Naive thymus-derived CD4-positive, alpha-beta T cell (primary cell): ENCODE measurements around the gene GRIK2. TPM values are rescaled to one million over a fixed set of nuclear protein-coding genes. Genes with fewer than 3 reads are reported as not detected.

ENCODE experiments used
- ATAC-seq: fragments of 150-1000 bp; cut with Tn5 transposase; 2 replicates; pipeline ENCODE4 v1.10.0; 2021; ENCODE audit warnings: mild to moderate bottlenecking, moderate library complexity
- CTCF ChIA-PET: fragments of 350-600 bp; sonication (Branson Sonifier 250); formaldehyde crosslinking; loops from one replicate; lab custom pipeline; 2021; ENCODE audit warnings: antibody characterized with exemption; lab: Charles Lee
- POLR2A ChIA-PET: fragments of 350-600 bp; sonication (Branson Sonifier 250); formaldehyde crosslinking; loops from one replicate; lab custom pipeline; 2021; ENCODE audit warnings: antibody characterized with exemption, inconsistent platforms; lab: Charles Lee
- DNase-seq, 9 donors: peaks; one replicate each; pipeline versions ENCODE4 v3.0.0 to v3.0.0-alpha.2; 2020 to 2022; ENCODE audit warnings: mixed read lengths in 1 of 9
- H3K27ac ChIP-seq: one replicate; pipeline ENCODE4 v1.7.0; 2013; ENCODE audit warnings: mild to moderate bottlenecking, low read depth, low read length, moderate library complexity
- H3K27me3 ChIP-seq, 2 donors: one replicate each; pipeline ENCODE4 v1.7.0; 2013; ENCODE audit warnings: low read length in 2 of 2, mild to moderate bottlenecking in 2 of 2, moderate library complexity in 2 of 2; ENCODE audit not compliant: control insufficient read depth in 2 of 2, insufficient read depth in 2 of 2
- H3K36me3 ChIP-seq, 3 experiments: 1 replicate in 2 of 3; 2 replicates in 1 of 3; pipeline ENCODE4 v1.7.0; 2013; ENCODE audit warnings: low read length in 3 of 3, mild to moderate bottlenecking in 3 of 3, moderate library complexity in 1 of 3; ENCODE audit not compliant: insufficient read depth in 3 of 3, control insufficient read depth in 2 of 3
- H3K4me1 ChIP-seq, 2 donors: one replicate each; pipeline ENCODE4 v1.7.0; 2013; ENCODE audit warnings: low read length in 2 of 2, mild to moderate bottlenecking in 2 of 2, moderate library complexity in 1 of 2; ENCODE audit not compliant: control insufficient read depth in 2 of 2, insufficient read depth in 2 of 2
- H3K4me3 ChIP-seq: 2 replicates; pipeline ENCODE4 v1.7.0; 2013; ENCODE audit warnings: mild to moderate bottlenecking, low read length
- H3K9me3 ChIP-seq, 3 experiments: 1 replicate in 2 of 3; 2 replicates in 1 of 3; pipeline ENCODE4 v1.7.0; 2013; ENCODE audit warnings: low read length in 3 of 3; ENCODE audit not compliant: control insufficient read depth in 2 of 3
- H3K27ac Mint-ChIP-seq, 9 donors: one replicate each; pipeline ENCODE4 v1.8.0; 2020 to 2022; ENCODE audit warnings: mixed read lengths in 9 of 9, mild to moderate bottlenecking in 8 of 9, moderate library complexity in 5 of 9, inconsistent platforms in 2 of 9
- H3K27me3 Mint-ChIP-seq, 5 donors: one replicate each; pipeline ENCODE4 v1.8.0; 2021 to 2022; ENCODE audit warnings: mixed read lengths in 5 of 5, mild to moderate bottlenecking in 1 of 5
- H3K36me3 Mint-ChIP-seq, 5 donors: one replicate each; pipeline ENCODE4 v1.8.0; 2020 to 2022; ENCODE audit warnings: mixed read lengths in 5 of 5, mild to moderate bottlenecking in 3 of 5, inconsistent platforms in 1 of 5
- H3K4me1 Mint-ChIP-seq, 7 donors: one replicate each; pipeline ENCODE4 v1.8.0; 2020 to 2022; ENCODE audit warnings: mixed read lengths in 7 of 7, mild to moderate bottlenecking in 3 of 7, inconsistent platforms in 1 of 7
- H3K4me3 Mint-ChIP-seq, 10 donors: one replicate each; pipeline ENCODE4 v1.8.0; 2020 to 2022; ENCODE audit warnings: mild to moderate bottlenecking in 10 of 10, mixed read lengths in 10 of 10, moderate library complexity in 6 of 10, inconsistent platforms in 2 of 10
- H3K9me3 Mint-ChIP-seq, 11 donors: one replicate each; pipeline ENCODE4 v1.8.0; 2020 to 2022; ENCODE audit warnings: mixed read lengths in 11 of 11, mild to moderate bottlenecking in 4 of 11, inconsistent platforms in 1 of 11, moderate library complexity in 1 of 11
- intact Hi-C, 2 donors: fragments of 100-400 bp; cut with micrococcal nuclease; formaldehyde crosslinking; loops; one replicate each; pipeline ENCODE4 v1.15.1; 2023
- polyA plus RNA-seq, 2 donors: library from polyadenylated mRNA; unstranded; fragments of 300-500 nt; fragmentation: Illumina TruSeq; gene quantifications; one replicate each; pipeline ENCODE4 v1.2.3, GENCODE V29; 2021
- total RNA-seq, 6 experiments: library from RNA in 5 of 6; stranded (reverse) in 5 of 6; gene quantifications; 1 replicate in 5 of 6; 2 replicates in 1 of 6; pipeline ENCODE4 v1.2.3 and lab custom pipeline; 2021 to 2026

Gene GRIK2
- total and polyA plus RNA-seq, 7 experiments from 2014 or later = 0.16 to 0.22 TPM; not detected in 5

DNA sequence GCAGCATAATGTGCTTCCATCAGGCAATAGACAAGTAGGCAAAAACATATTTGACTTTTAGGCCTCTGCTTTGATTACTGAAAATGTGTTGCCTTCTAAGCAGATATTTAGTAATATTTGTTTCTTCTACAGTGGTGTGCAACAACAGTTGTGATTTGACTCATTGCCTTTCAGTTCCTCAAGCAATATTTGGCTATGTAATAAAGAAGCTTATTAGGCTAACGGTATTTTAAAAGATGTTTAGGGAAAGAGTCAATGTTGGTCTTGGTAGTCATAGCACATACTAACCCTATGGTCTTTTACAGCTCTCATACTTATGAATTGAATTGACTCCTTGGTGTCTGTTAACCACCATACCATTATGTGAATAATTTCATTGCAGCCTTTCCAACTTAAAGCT is 124.1 kb downstream of the GRIK2 start:
- no peak for ATAC-seq
- Histone ChIP-seq H3K27me3 (no peaks in the 10 kb centered on the region), H3K27ac (no peak overlapping the region), H3K9me3 (no peaks in the 10 kb centered on the region), H3K36me3 (no peaks in the 10 kb centered on the region), H3K4me3 (no peak overlapping the region), H3K4me1 (no peaks in the 10 kb centered on the region)
- CTCF ChIA-PET = no interaction called here
- Mint-ChIP-seq H3K9me3 (peaks cover 0 to 13% (median 3%) of the 10 kb centered on the region in 11 donors), H3K4me3 (no peak overlapping the region), H3K27ac (no peak overlapping the region), H3K4me1 (no peaks in the 10 kb centered on the region), H3K27me3 (no peaks in the 10 kb centered on the region), H3K36me3 (no peaks in the 10 kb centered on the region)
- no peak for DNase-seq
- POLR2A ChIA-PET = no interaction called here
- intact Hi-C loops = no loop called here

DNA sequence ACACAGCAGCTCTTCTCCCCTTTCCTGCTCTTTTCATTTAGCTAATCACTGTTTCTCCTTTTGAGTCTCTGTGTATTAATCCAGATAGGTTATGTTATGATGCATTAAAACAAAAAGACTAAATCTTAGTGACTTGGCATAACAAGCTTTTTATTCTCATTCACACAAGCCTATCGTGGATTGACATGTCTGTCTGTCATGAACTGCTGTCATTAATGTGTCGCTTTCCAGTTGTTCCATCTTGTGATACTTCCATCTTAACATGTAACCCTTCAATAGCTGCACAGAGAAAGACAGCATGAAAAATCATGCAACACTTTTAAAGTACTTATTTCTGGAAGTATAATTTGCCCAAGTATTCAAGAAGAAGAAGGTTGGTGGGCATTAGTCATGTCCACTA is 128.7 kb downstream of the GRIK2 start:
- no peak overlapping the region for H3K27ac ChIP-seq
- H3K27me3 Mint-ChIP-seq = no peaks in the 10 kb centered on the region
- H3K27ac Mint-ChIP-seq = no peak overlapping the region
- ChIA-PET CTCF (interaction anchor here (0.5 kb wide), 1 partner anchor 1809 kb away, joined by 3 read pairs; no protein-coding TSS in a partner anchor), POLR2A (no interaction called here)
- H3K36me3 Mint-ChIP-seq = no peaks in the 10 kb centered on the region
- DNase-seq (no peak), ATAC-seq (no peak)
- H3K9me3 ChIP-seq = no peaks in the 10 kb centered on the region
- H3K27me3 ChIP-seq = no peaks in the 10 kb centered on the region
- no peak overlapping the region for H3K4me3 ChIP-seq
- peaks cover 0 to 7% (median 0%) of the 10 kb centered on the region in 11 donors for H3K9me3 Mint-ChIP-seq
- intact Hi-C loops = no loop called here
- no peaks in the 10 kb centered on the region for H3K36me3 ChIP-seq
- H3K4me3 Mint-ChIP-seq = no peak overlapping the region
- H3K4me1 ChIP-seq = no peaks in the 10 kb centered on the region
- H3K4me1 Mint-ChIP-seq = no peaks in the 10 kb centered on the region

DNA sequence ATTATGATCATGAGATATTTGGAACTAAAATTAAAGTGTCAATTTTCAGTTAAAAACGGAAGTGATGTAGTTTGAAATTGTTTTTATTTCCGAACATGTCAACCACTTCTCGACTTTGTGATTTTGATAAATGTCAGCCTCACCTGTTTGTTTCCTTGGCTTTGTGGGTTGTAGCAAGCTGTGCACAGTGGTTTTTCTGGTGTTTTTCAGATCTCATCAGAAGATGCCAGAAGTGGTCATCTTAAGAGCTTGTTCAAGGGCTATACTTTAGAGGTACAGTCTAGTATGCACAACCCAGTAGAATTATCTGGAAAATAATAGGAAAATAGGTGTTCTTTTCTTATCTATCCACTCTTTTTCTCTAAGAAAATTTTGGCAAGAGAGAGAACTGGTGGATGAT is 134.0 kb downstream of the GRIK2 start:
- Histone ChIP-seq H3K9me3 (no peaks in the 10 kb centered on the region), H3K36me3 (no peaks in the 10 kb centered on the region), H3K27ac (no peak overlapping the region), H3K27me3 (no peaks in the 10 kb centered on the region), H3K4me3 (no peak overlapping the region), H3K4me1 (no peaks in the 10 kb centered on the region)
- peaks cover 0 to 4% (median 0%) of the 10 kb centered on the region in 11 donors for H3K9me3 Mint-ChIP-seq
- no peak for DNase-seq
- ChIA-PET CTCF (no interaction called here), POLR2A (no interaction called here)
- H3K4me3 Mint-ChIP-seq = no peak overlapping the region
- intact Hi-C loops = no loop called here
- H3K27me3 Mint-ChIP-seq = no peaks in the 10 kb centered on the region
- no peak for ATAC-seq
- no peaks in the 10 kb centered on the region for H3K36me3 Mint-ChIP-seq
- H3K27ac Mint-ChIP-seq = no peak overlapping the region
- no peaks in the 10 kb centered on the region for H3K4me1 Mint-ChIP-seq

DNA sequence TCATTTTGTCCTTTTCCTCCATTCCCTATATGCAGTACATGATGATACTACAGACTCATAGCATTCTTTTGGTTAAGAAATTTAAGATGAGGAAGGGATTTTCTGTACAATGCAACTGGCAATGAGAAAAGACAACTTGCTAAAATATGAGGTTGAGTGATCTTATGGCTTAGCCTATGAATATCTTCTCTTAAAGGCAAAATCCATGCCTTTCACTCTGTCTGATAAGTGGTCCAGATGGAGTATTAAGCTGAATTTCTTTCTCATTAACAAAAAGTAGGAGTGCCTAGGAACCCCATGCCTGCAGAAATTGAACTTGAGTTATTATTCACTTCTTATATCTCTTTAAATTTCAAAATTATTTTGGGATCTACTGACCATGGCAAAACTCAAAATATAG is 135.3 kb downstream of the GRIK2 start:
- no peaks in the 10 kb centered on the region for H3K27me3 Mint-ChIP-seq
- peaks cover 0 to 4% (median 0%) of the 10 kb centered on the region in 11 donors for H3K9me3 Mint-ChIP-seq
- no peaks in the 10 kb centered on the region for H3K36me3 Mint-ChIP-seq
- no peak overlapping the region for H3K27ac ChIP-seq
- no peaks in the 10 kb centered on the region for H3K4me1 Mint-ChIP-seq
- no peaks in the 10 kb centered on the region for H3K36me3 ChIP-seq
- H3K27ac Mint-ChIP-seq = no peak overlapping the region
- H3K27me3 ChIP-seq = no peaks in the 10 kb centered on the region
- intact Hi-C loops = no loop called here
- CTCF ChIA-PET = no interaction called here
- H3K4me3 ChIP-seq = no peak overlapping the region
- no peak for DNase-seq
- H3K9me3 ChIP-seq = no peaks in the 10 kb centered on the region
- no peak for ATAC-seq
- H3K4me1 ChIP-seq = no peaks in the 10 kb centered on the region
- POLR2A ChIA-PET = no interaction called here
- H3K4me3 Mint-ChIP-seq = no peak overlapping the region

DNA sequence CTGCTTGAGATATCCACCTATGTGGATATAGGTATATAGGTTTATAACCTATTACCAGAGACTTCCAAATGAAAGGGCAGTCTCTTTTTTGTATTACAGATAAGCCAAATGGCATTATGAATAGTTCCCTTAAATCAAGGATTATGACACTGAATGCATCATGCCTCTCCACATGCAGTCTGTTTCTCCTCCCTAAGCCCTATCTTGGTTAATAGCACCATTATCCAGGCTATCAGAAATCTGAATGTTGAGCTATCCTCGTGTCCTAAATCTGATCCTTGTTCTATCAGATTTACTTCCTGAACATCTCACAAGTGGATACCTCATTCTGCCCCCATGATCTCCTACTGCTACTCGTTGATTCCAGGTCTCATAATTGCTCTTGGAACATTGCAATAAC is 138.0 kb downstream of the GRIK2 start:
- H3K36me3 ChIP-seq = no peaks in the 10 kb centered on the region
- POLR2A ChIA-PET = no interaction called here
- no peaks in the 10 kb centered on the region for H3K4me1 ChIP-seq
- intact Hi-C loops = no loop called here
- Mint-ChIP-seq H3K9me3 (peaks cover 0 to 4% (median 0%) of the 10 kb centered on the region in 11 donors), H3K27ac (no peak overlapping the region), H3K27me3 (no peaks in the 10 kb centered on the region), H3K4me1 (no peaks in the 10 kb centered on the region), H3K4me3 (no peak overlapping the region), H3K36me3 (no peaks in the 10 kb centered on the region)
- no peaks in the 10 kb centered on the region for H3K9me3 ChIP-seq
- DNase-seq = no peak
- H3K27ac ChIP-seq = no peak overlapping the region
- no peak overlapping the region for H3K4me3 ChIP-seq
- CTCF ChIA-PET = no interaction called here
- H3K27me3 ChIP-seq = no peaks in the 10 kb centered on the region
- no peak for ATAC-seq

DNA sequence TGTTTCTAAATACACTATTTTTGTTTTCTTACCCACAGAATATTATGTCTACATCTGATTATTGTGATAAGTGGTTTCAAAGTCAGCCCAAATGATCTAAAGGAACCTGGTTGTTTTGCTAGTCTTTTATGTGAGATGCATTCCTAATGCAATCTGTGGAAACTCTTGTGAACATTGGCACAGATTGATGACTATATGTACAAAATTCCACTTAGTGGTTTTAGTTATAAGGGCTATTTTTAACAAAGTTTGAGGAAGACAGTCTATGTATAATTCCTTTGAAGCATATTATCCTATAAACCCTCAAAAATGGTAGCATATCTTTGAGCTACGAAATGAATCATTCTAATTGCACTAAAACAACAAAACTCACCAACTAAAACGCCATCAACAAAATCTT is 140.9 kb downstream of the GRIK2 start:
- ATAC-seq (no peak), DNase-seq (no peak)
- H3K27ac Mint-ChIP-seq = no peak overlapping the region

DNA sequence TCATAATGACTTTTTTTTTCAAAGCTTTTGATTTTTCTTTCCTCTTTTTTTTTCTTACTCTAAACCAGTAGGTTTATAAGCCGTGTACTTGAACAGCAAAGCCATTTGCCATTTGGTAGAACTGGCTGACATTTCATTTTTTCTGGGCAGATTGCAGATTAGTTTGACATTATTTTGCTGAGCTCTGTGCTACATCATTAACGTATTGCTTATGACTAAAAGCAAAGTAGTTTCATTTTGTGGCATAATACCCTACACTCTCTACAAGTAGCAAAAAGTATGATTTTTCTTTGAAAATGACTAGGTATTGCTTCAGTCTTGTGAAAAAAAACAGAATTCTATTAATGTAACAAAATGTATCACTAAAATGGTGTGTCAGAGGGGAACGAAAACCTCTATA is 141.3 kb downstream of the GRIK2 start:
- Mint-ChIP-seq H3K4me3 (no peak overlapping the region), H3K27me3 (no peaks in the 10 kb centered on the region), H3K36me3 (no peaks in the 10 kb centered on the region), H3K9me3 (peaks cover 0 to 4% (median 0%) of the 10 kb centered on the region in 11 donors), H3K27ac (no peak overlapping the region), H3K4me1 (no peaks in the 10 kb centered on the region)
- ATAC-seq (no peak), DNase-seq (no peak)
- no peaks in the 10 kb centered on the region for H3K27me3 ChIP-seq
- no peaks in the 10 kb centered on the region for H3K9me3 ChIP-seq
- no peak overlapping the region for H3K27ac ChIP-seq
- POLR2A ChIA-PET = no interaction called here
- H3K36me3 ChIP-seq = no peaks in the 10 kb centered on the region
- H3K4me1 ChIP-seq = no peaks in the 10 kb centered on the region
- CTCF ChIA-PET = no interaction called here
- intact Hi-C loops = no loop called here
- no peak overlapping the region for H3K4me3 ChIP-seq

More for the DNA sequence above, 140.9 kb downstream of the GRIK2 start:
- H3K36me3 ChIP-seq = no peaks in the 10 kb centered on the region
- H3K27me3 ChIP-seq = no peaks in the 10 kb centered on the region
- H3K4me1 ChIP-seq = no peaks in the 10 kb centered on the region
- H3K9me3 Mint-ChIP-seq = peaks cover 0 to 4% (median 0%) of the 10 kb centered on the region in 11 donors
- ChIA-PET CTCF (no interaction called here), POLR2A (no interaction called here)
- H3K36me3 Mint-ChIP-seq = no peaks in the 10 kb centered on the region
- H3K9me3 ChIP-seq = no peaks in the 10 kb centered on the region
- H3K27ac ChIP-seq = no peak overlapping the region
- intact Hi-C loops = no loop called here
- no peak overlapping the region for H3K4me3 ChIP-seq
- H3K4me3 Mint-ChIP-seq = no peak overlapping the region
- no peaks in the 10 kb centered on the region for H3K27me3 Mint-ChIP-seq
- H3K4me1 Mint-ChIP-seq = no peaks in the 10 kb centered on the region
